Mucosa of rectum (tissue), 2 donors: ENCODE data around the gene TUBA8.
A peak's percentile ranks its signal among the peaks of the same experiment; 100 is the strongest.
"Not testable (repeated sequence)": the region's sequence is repeated elsewhere in the genome, so short reads cannot be mapped to it uniquely, and the experiment has no call there.

Source experiments
- H3K27ac ChIP-seq, 2 donors: one replicate each; pipeline ENCODE4 v1.7.0; 2013; ENCODE audit warnings: inconsistent platforms in 2 of 2, low read depth in 2 of 2, low read length in 2 of 2
- H3K27me3 ChIP-seq, 2 donors: one replicate each; pipeline ENCODE4 v1.7.0; 2013; ENCODE audit warnings: low read length in 2 of 2; ENCODE audit not compliant: control insufficient read depth in 2 of 2, insufficient read depth in 2 of 2
- H3K36me3 ChIP-seq, 2 donors: one replicate each; pipeline ENCODE4 v1.7.0; 2013; ENCODE audit warnings: low read length in 2 of 2; ENCODE audit not compliant: control insufficient read depth in 2 of 2, insufficient read depth in 2 of 2
- H3K4me1 ChIP-seq, 2 donors: one replicate each; pipeline ENCODE4 v1.7.0; 2013; ENCODE audit warnings: low read length in 2 of 2, mild to moderate bottlenecking in 1 of 2; ENCODE audit not compliant: control insufficient read depth in 2 of 2, insufficient read depth in 2 of 2
- H3K4me3 ChIP-seq, 2 donors: one replicate each; pipeline ENCODE4 v1.7.0; 2013; ENCODE audit warnings: low read length in 2 of 2
- H3K9ac ChIP-seq, 2 donors: one replicate each; pipeline ENCODE4 v1.7.0; 2013; ENCODE audit warnings: low read length in 2 of 2, low read depth in 1 of 2, mild to moderate bottlenecking in 1 of 2
- H3K9me3 ChIP-seq, 2 donors: one replicate each; pipeline ENCODE4 v1.7.0; 2013; ENCODE audit warnings: low read length in 2 of 2; ENCODE audit not compliant: control insufficient read depth in 2 of 2
- donor health status: healthy.
- donor health status: Normal muscosa, but diverticular disease.

TUBA8 gene

DNA sequence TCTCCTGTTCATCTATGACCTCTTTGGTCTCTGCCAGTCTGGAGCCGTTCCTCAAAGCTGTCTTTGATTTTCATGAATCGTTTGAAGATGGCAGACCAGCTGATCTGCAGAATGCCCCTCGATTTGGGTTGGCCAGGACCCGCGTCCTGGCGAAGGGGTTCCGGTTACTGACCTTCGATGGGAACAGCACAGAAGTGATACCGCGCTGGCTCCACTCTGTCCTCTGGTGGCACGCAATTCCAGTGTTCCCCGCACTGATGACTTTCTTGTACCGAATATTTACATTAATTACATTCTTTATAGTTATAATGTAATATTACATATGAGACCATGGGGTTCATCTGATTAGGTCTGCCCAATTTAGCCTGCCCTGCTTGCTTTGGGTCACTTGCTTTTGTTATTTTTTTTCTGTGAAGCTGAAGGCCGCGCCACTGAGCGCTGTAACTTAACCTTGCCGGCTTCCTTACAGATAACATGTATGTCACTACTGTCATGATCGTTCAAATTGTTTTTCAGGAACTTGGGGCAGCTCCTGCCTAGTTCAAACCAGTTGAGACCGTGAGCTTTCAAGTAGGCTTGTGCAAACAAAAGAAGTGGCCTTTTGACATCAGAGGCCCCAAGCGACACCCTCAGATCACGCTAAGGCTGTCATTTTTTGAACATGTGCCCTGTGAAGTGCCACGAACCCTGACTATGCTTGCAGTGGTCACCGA, 35.2 kb downstream of the TUBA8 start:
- Histone ChIP-seq H3K4me1 (peaks cover 0 to 4% of the 10 kb centered on the region in 2 donors), H3K27ac (no peak overlapping the region), H3K36me3 (no peaks in the 10 kb centered on the region), H3K27me3 (no peaks in the 10 kb centered on the region), H3K9me3 (no peaks in the 10 kb centered on the region), H3K4me3 (no peak overlapping the region), H3K9ac (no peak overlapping the region)

DNA sequence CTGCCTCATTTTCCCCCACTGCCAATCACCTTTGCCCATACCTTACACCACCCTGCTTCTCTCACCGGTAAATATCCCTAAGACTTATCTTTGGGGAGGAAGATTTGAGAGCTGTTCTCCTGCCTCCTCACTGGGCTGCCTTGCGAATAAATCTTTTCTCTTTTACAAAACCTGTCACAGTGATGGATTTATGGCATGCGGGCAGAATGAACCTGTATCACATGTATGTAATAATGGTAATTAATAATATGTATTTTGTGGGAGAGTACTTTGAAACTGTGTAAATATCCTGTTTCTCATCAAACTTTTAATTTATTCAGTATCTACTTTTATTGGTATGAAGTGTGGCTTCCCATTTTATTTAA, 35.8 kb downstream of the TUBA8 start:
- no peak overlapping the region for H3K27ac ChIP-seq
- H3K36me3 ChIP-seq = no peaks in the 10 kb centered on the region
- H3K4me3 ChIP-seq = no peak overlapping the region
- no peak overlapping the region for H3K9ac ChIP-seq
- H3K27me3 ChIP-seq = no peaks in the 10 kb centered on the region
- peaks cover 0 to 4% of the 10 kb centered on the region in 2 donors for H3K4me1 ChIP-seq
- H3K9me3 ChIP-seq = no peaks in the 10 kb centered on the region

DNA sequence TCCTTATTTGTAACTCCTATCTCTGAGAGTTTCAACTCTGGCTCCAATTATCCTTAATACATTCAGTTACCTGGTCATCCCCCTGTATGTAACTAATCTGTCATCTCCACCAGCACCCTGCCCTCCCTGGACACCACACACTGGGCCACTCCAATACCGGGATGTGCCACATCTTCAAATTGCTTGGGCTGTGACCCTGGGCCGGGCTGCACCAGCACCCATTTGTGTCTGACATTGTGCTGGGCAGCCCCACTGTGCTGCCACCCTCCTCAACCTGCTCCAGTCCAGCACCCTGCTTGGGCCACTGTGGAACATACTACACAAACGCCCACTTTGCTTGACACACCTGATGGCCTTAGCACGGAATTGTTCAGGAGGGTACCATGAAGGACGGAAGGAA, 37.2 kb downstream of the TUBA8 start:
- Histone ChIP-seq H3K4me1 (peaks cover 0 to 4% of the 10 kb centered on the region in 2 donors), H3K9me3 (no peaks in the 10 kb centered on the region), H3K4me3 (no peak overlapping the region), H3K27me3 (no peaks in the 10 kb centered on the region), H3K9ac (no peak overlapping the region), H3K27ac (no peak overlapping the region), H3K36me3 (no peaks in the 10 kb centered on the region)

DNA sequence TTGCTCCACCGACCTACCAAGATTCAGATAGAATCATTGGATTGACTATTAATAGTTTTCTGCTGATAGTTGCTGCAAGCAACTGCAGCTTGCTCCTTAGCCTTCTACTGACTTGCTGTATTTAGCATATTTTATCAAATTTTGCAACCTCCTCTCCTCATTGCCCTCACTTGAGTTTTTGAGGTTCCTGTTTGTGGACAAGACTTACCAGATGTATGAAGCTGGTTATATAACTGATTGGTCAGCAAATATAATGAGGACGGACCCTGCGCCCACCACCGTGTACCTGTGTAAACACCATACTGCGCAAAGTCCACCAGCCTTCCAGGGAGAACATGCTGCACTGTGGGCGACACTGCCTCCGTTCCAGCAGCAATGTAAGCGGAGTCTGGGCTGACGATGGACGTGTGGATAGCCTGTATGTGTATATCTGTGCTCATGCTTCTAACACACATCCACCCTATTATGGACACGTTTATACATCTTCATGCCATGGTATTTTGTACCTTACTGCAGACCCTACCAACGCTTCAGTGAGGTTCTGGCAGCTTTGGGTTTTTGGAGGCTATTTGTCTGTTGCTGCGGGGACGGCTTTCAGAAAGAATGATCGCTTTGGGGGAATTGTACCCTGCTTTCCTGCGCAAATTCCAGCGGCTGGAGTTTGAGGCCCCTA, 37.8 kb downstream of the TUBA8 start:
- Histone ChIP-seq H3K27ac (no peak overlapping the region), H3K36me3 (no peaks in the 10 kb centered on the region), H3K27me3 (no peaks in the 10 kb centered on the region), H3K4me3 (no peak overlapping the region), H3K4me1 (peaks cover 0 to 4% of the 10 kb centered on the region in 2 donors), H3K9ac (no peak overlapping the region), H3K9me3 (no peaks in the 10 kb centered on the region)

DNA sequence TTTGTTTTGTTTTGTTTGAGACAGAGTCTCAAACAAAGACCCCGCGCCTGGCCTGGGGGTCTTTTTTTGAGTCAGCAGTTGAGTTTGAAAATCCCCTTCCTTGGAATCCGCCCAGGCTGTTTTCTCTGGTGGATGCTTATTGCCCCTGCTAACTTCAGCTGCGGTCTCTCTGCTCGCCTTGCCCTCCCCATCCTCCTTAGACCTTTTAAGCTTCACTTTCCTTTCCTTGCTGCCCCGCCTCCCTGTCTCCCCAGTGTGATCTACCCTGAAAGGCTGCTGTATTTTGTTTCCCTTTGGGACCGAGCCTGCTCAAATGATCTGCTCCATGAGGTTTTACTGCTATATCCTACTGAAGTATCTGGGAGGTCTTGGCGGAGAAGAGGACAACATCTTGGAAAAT, 41.9 kb downstream of the TUBA8 start:
- no peaks in the 10 kb centered on the region for H3K9me3 ChIP-seq

DNA sequence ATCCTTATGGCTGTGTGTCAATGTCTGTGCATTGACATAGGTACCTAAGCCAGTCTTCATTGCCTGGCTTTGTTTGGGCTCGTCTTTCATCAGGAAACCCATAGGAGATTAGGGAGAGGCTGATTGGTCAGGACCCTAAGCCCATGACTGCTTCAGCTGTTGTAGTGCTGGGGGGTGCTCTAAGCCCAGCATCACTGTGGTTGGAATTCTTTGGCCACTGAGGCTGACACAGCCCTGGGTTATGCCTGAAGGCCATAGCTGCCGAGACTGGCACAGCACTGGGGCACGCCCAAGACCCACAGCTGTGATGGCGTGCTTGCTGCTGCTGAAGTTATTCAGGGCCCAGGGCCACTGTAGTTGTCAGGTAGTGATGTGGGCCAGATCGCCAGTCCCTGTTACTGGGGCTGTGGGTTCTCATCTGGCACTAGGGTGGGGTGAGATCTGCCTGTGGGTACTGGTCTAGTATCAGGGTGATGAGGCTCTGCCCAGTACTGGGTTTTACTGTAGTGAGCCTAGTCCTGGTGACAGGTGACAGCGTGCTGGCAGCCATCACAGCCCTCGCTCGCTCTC, 44.3 kb downstream of the TUBA8 start:
- H3K36me3 ChIP-seq = no peaks in the 10 kb centered on the region
- H3K9me3 ChIP-seq = no peaks in the 10 kb centered on the region
- H3K9ac ChIP-seq = no peak overlapping the region
- peaks cover 3 to 4% of the 10 kb centered on the region in 2 donors for H3K4me1 ChIP-seq
- no peak overlapping the region for H3K27ac ChIP-seq
- no peaks in the 10 kb centered on the region for H3K27me3 ChIP-seq
- H3K4me3 ChIP-seq = no peak overlapping the region

More for the DNA sequence above, 41.9 kb downstream of the TUBA8 start:
- no peak overlapping the region for H3K27ac ChIP-seq
- H3K9ac ChIP-seq = no peak overlapping the region
- peaks cover 3 to 9% of the 10 kb centered on the region in 2 donors for H3K4me1 ChIP-seq
- no peaks in the 10 kb centered on the region for H3K36me3 ChIP-seq
- no peaks in the 10 kb centered on the region for H3K27me3 ChIP-seq
- no peak overlapping the region for H3K4me3 ChIP-seq

DNA sequence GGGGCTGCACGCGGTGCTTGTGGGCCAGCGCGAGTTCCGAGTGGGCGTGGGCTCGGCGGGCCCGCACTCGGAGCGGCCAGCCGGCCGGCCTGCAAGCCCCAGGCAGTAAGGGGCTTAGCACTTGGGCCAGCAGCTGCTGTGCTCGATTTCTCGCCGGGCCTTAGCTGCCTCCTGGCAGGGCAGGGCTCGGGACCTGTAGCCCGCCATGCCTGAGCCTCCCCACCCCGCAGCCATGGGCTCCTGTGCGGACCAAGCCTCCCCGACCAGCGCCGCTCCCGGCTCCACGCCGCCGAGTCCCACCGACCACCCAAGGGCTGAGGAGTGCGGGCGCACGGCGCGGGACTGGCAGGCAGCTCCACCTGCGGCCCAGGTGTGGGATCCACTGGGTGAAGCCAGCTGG, 44.9 kb downstream of the TUBA8 start:
- H3K4me3 ChIP-seq, H3K27me3 ChIP-seq, H3K9ac ChIP-seq, H3K27ac ChIP-seq, H3K9me3 ChIP-seq, H3K36me3 ChIP-seq, H3K4me1 ChIP-seq: not testable (repeated sequence)

DNA sequence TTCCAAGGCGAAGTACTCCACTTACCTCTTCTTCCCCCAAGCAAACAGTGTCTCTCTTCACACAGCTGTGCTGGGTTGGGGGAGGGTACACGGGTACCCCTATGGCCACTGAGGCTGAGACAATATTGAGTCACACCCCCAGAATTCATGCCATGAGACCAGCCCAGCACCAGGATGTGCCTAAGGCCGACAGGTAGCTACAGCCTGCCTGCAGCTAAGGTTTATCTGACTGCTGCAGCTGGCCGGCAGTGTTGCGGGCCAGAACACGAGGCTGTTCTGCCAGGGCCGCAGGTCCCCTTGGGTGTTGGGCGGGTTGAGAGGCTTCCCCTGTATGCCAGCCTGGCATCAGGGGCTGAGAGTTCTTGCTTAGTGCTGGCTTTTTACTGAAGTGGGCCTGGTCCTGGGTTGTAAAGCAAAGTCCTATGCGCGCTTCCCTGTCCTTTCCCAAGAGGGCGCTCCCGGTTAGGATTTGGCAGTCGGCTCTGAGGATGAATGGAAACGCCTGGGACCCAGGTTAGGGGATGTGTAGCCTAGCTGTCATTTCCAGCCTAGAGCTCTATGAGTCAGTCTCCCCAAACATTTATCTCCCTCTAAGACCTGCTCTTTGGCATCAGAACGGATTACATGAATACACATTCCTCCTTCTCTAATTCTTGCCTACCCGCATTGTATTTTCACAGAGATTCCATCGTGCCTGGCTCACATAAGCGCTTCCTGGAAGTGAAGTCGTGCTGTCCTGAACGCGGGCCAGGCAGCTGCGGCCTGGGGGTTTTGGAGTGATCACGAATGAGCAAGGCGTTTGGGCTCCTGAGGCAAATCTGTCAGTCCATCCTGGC, 46.5 kb downstream of the TUBA8 start:
- Histone ChIP-seq H3K27me3 (no peaks in the 10 kb centered on the region), H3K4me1 (peaks cover 3 to 4% of the 10 kb centered on the region in 2 donors), H3K36me3 (no peaks in the 10 kb centered on the region), H3K9ac (peak overlapping the region in 1 of 2 donors; percentile 1), H3K27ac (no peak overlapping the region), H3K9me3 (no peaks in the 10 kb centered on the region), H3K4me3 (no peak overlapping the region)

DNA sequence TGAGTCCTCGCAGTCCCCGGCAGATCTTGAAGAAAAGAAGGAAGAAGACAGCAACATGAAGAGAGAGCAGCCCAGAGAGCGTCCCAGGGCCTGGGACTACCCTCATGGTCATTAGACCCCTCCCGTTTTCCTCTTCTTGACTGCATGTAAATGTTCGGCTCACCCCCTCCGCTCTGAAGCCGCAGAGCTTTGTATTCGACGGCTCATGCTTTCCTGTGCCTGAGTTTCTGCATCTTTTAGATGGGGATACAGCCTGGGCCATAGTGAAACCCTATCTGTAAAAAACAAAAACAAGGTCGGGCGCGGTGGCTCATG, 47.1 kb downstream of the TUBA8 start:
- H3K4me3 ChIP-seq = no peak overlapping the region
- H3K4me1 ChIP-seq = peaks cover 3 to 4% of the 10 kb centered on the region in 2 donors
- H3K36me3 ChIP-seq = no peaks in the 10 kb centered on the region
- H3K27ac ChIP-seq = no peak overlapping the region
- no peaks in the 10 kb centered on the region for H3K27me3 ChIP-seq
- no peak overlapping the region for H3K9ac ChIP-seq
- H3K9me3 ChIP-seq = no peaks in the 10 kb centered on the region

DNA sequence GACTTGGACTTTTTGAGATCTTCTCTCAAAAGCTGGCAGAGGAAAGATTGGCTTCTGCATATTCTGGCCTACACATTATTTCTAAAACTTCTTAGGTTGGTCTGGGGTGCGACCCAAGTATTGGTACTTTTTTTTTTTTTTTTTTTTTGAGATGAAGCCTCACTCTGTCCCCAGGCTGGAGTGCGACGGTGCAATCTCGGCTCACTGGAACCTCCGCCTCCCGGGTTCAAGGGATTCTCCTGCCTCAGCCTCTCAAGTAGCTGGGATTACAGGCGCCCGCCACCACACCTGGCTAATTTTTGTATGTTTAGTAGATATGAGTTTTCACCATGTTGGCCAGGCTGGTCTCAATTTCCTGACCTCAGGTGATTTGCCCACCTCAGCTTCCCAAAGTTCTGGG, 50.0 kb downstream of the TUBA8 start:
- not testable (repeated sequence) for H3K4me1 ChIP-seq, H3K4me3 ChIP-seq, H3K27ac ChIP-seq, H3K9ac ChIP-seq, H3K36me3 ChIP-seq, H3K9me3 ChIP-seq, H3K27me3 ChIP-seq
